Body of pancreas (tissue), 4 donors: ENCODE data around the gene TKTL2. TPM values are rescaled to one million over a fixed set of nuclear protein-coding genes. Genes with fewer than 3 reads are reported as not detected.

Source experiments
- ATAC-seq: fragments of 150-250 bp; one replicate; pipeline ENCODE4 v1.9.1; 2016
- DNase-seq, 4 donors: peaks; one replicate each; pipeline ENCODE4 v3.0.0-alpha.2; 2019
- H3K27ac ChIP-seq, 4 donors: fragments of 200-600 bp; sonication (generic); 1 replicate in 3 of 4; 2 replicates in 1 of 4; pipeline versions ENCODE4 v1.5.1 to v1.6.1; 2016 to 2019; ENCODE audit warnings: mild to moderate bottlenecking in 1 of 4, mixed read lengths in 1 of 4, moderate library complexity in 1 of 4
- H3K27me3 ChIP-seq, 2 donors: fragments of 200-600 bp; sonication (generic); one replicate each; pipeline ENCODE4 v1.6.0; 2016; ENCODE audit warnings: mild to moderate bottlenecking in 1 of 2
- H3K36me3 ChIP-seq, 2 donors: fragments of 200-600 bp; sonication (generic); replicated peaks in 1 of 2; 2 replicates each; pipeline ENCODE4 v1.5.1; 2016; ENCODE audit warnings: low read depth in 2 of 2; ENCODE audit not compliant: insufficient read depth in 1 of 2
- H3K4me1 ChIP-seq: fragments of 200-600 bp; sonication (generic); one replicate; pipeline ENCODE4 v1.6.0; 2016
- H3K4me3 ChIP-seq, 2 donors: fragments of 200-600 bp; sonication (generic); 1 replicate in 1 of 2; 2 replicates in 1 of 2; pipeline ENCODE4 v1.5.1; 2016 to 2019
- H3K9me3 ChIP-seq, 3 donors: fragments of 200-600 bp; sonication (generic); 1 replicate in 2 of 3; 2 replicates in 1 of 3; pipeline ENCODE4 v1.5.1; 2016
- CTCF ChIP-seq, 7 experiments: fragments of 450-650 bp in 4 of 7; fragments of 200-600 bp in 3 of 7; sonication (generic) in 3 of 7; IDR thresholded peaks; one replicate each; pipeline ENCODE4 v1.5.1; 2016 to 2019; ENCODE audit warnings: antibody characterized with exemption in 7 of 7
- POLR2A ChIP-seq, 3 donors: fragments of 450-650 bp; IDR thresholded peaks; one replicate each; pipeline ENCODE4 v1.6.1; 2016; ENCODE audit warnings: antibody characterized with exemption in 3 of 3, mild to moderate bottlenecking in 2 of 3
- WGBS, 2 donors: methylation state at CpG; one replicate each; pipeline ENCODE4 v1.1.5; 2017; 5-methylcytosine and 5-hydroxymethylcytosine counted together
- intact Hi-C: fragments of 100-400 bp; cut with DNase I; formaldehyde crosslinking; loops from one replicate; pipeline ENCODE4 v1.15.1; 2023
- total RNA-seq, 2 donors: library from RNA; depleted of rRNA; stranded (reverse); fragments of >200 nt; gene quantifications; one replicate each; pipeline ENCODE4 v1.1.0, GENCODE V29; 2016

The TKTL2 gene
- total RNA-seq, 2 donors from 2014 or later, result not detected

GRCh38 chr4:163474027-163474426 is 473 bp upstream of the TKTL2 start:
- 73 to 89% methylated on average over 3 of the region's 3 CpGs for WGBS, 2 donors
- Histone ChIP-seq H3K9me3 (no peaks in the 10 kb centered on the region), H3K4me3 (no peak overlapping the region), H3K27ac (no peak overlapping the region), H3K4me1 (peaks cover 4% of the 10 kb centered on the region), H3K27me3 (no peaks in the 10 kb centered on the region), H3K36me3 (no peaks in the 10 kb centered on the region)
- TF ChIP-seq CTCF (IDR thresholded peaks at IDR 0.05) (no peak), POLR2A (IDR thresholded peaks at IDR 0.05) (no peak)
- ATAC-seq (no peak), DNase-seq (no peak)
- intact Hi-C loops, result no loop called here

- TF ChIP-seq CTCF (IDR thresholded peaks at IDR 0.05), result no peak
- TF ChIP-seq POLR2A (IDR thresholded peaks at IDR 0.05), result no peak
These were observed 424 bp downstream of the TKTL2 start for GRCh38 chr4:163473130-163473529.

GRCh38 chr4:163470391-163470790 is 3.2 kb downstream of the TKTL2 start:
- Histone ChIP-seq H3K27ac (no peak overlapping the region), H3K27me3 (no peaks in the 10 kb centered on the region), H3K4me1 (no peaks in the 10 kb centered on the region), H3K4me3 (no peak overlapping the region), H3K36me3 (no peaks in the 10 kb centered on the region), H3K9me3 (no peaks in the 10 kb centered on the region)
- DNase-seq (no peak), ATAC-seq (no peak)
- intact Hi-C loops, result no loop called here
- 21 to 24% methylated on average over 3 of the region's 3 CpGs for WGBS, 2 donors
- TF ChIP-seq CTCF (IDR thresholded peaks at IDR 0.05) (no peak), POLR2A (IDR thresholded peaks at IDR 0.05) (no peak)

More at GRCh38 chr4:163473130-163473529, 424 bp downstream of the TKTL2 start:
- DNase-seq, result no peak
- no peak overlapping the region for H3K27ac ChIP-seq
- WGBS, 2 donors, result 76% methylated on average over 14 of the region's 14 CpGs
- H3K36me3 ChIP-seq, result no peaks in the 10 kb centered on the region
- no peak overlapping the region for H3K4me3 ChIP-seq
- H3K4me1 ChIP-seq, result peaks cover 4% of the 10 kb centered on the region
- no peaks in the 10 kb centered on the region for H3K27me3 ChIP-seq
- no peaks in the 10 kb centered on the region for H3K9me3 ChIP-seq
- no peak for ATAC-seq
- intact Hi-C loops, result no loop called here

DNA sequence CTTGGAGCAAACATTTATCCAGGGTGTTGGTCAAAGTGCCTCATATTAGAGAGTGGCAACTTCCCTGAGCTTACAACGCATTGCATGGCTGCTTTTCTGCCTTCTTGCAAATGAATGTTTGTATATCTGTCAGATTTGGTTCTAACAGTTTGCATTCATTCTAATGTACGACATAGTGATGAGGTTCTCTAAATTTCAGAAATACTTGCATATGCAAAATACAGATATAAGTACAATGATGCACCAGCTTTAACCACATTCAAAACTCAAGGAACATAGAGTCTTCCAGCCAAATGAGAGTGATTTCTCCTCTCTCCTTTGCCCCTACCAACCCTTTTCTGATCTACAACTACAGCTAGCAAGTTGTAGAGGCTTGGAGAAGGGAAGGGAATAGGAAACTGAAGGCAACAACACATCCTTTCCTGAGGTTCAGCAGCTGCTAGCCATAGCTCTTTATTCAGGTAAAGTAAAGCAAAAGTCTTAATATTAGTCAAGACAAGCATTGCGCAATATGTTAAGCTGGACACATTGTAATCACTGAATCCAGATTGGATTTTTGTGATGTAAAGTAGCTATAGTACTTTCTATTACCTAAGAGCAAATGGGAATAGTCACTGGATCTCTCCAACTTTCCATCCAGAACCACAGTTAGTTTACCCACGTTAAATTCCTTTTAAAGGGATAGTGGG is 6.3 kb downstream of the TKTL2 start:
- Histone ChIP-seq H3K9me3 (no peaks in the 10 kb centered on the region), H3K4me1 (no peaks in the 10 kb centered on the region), H3K4me3 (no peak overlapping the region), H3K27ac (no peak overlapping the region), H3K27me3 (no peaks in the 10 kb centered on the region), H3K36me3 (no peaks in the 10 kb centered on the region)
- DNase-seq, result no peak
- intact Hi-C loops, result no loop called here
- ATAC-seq, result no peak
- TF ChIP-seq CTCF (IDR thresholded peaks at IDR 0.05), result no peak
- 73% methylated on average over 4 of the region's 4 CpGs for WGBS, 2 donors

DNA sequence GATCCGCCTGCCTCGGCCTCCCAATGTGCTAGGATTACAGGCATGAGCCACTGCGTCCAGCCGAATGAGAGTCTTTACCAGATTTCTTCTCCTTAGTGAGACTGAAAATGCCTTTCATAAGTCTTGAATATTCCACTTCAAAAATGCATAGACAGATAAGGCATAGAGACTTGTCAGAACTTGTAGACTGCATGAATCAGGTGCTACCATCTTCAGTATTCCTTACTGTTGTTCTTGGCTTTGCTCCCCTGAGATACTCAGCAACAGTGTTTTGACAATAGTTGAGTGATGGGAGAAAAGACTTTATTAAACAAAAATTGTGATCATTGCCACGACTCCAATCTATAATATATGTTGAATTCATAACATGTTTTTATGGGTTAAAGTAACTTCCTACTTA is 11.0 kb downstream of the TKTL2 start:
- no peaks in the 10 kb centered on the region for H3K27me3 ChIP-seq
- no peak for TF ChIP-seq CTCF (IDR thresholded peaks at IDR 0.05)
- no peak for TF ChIP-seq POLR2A (IDR thresholded peaks at IDR 0.05)
- DNase-seq (no peak), ATAC-seq (no peak)
- H3K4me3 ChIP-seq, result no peak overlapping the region
- intact Hi-C loops, result no loop called here
- no peaks in the 10 kb centered on the region for H3K36me3 ChIP-seq
- no peak overlapping the region for H3K27ac ChIP-seq
- no peaks in the 10 kb centered on the region for H3K4me1 ChIP-seq
- no peaks in the 10 kb centered on the region for H3K9me3 ChIP-seq
- WGBS, 2 donors, result 78 to 79% methylated on average over 5 of the region's 5 CpGs
